Measurements from ENCODE around the gene PSME3. TPM values are rescaled to one million over a fixed set of nuclear protein-coding genes. Genes with fewer than 3 reads are reported as not detected.

The PSME3 gene
- total and polyA plus RNA-seq, 2 of the 13 experiments (the other 11 are each of a cell fraction or from before 2014, with no cell fraction given), result 66.3 to 135 TPM

DNA sequence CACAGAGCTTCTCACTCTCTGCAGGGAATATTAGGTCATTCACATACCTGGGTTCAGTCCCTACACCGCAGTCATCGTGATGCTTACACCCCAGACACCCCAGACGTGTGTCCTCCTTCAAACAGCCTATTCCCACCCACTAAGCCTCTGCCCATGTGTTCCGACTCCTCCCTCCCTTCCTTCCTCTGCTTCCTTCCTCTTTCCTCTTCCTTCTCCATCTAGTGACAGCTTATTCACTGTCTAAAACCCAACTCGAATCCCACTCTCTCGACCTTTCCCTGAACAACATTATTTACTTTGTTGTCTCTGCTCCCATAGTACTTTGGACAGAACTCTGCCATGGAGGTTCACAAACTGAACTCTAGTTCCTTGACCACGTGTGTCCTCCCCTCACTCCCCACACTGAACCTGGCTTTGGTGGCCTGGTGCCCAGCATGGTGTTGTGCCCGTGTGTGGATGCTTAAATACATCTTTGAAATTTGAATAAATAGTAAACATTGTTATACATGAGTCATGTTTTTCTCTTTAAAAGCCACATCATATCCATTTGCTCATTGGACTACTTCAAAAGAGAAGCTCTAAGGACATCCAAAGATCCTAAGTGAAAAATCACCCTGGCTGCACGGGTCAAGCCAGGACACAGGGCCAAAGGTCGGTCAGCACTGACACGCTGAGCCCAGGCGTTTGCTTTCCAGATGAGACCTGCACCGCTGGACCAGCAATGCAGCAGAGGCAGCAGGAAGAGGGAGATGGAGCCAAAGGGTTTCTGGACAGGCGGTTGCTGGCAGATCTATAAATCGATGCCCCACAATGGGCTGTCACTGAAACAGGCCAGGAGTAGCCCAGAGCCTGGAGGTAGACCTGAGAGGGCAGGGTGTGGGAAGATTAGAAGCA lies 53.3 kb downstream of the PSME3 start (continued):
- TF ChIP-seq, protein P1, sequence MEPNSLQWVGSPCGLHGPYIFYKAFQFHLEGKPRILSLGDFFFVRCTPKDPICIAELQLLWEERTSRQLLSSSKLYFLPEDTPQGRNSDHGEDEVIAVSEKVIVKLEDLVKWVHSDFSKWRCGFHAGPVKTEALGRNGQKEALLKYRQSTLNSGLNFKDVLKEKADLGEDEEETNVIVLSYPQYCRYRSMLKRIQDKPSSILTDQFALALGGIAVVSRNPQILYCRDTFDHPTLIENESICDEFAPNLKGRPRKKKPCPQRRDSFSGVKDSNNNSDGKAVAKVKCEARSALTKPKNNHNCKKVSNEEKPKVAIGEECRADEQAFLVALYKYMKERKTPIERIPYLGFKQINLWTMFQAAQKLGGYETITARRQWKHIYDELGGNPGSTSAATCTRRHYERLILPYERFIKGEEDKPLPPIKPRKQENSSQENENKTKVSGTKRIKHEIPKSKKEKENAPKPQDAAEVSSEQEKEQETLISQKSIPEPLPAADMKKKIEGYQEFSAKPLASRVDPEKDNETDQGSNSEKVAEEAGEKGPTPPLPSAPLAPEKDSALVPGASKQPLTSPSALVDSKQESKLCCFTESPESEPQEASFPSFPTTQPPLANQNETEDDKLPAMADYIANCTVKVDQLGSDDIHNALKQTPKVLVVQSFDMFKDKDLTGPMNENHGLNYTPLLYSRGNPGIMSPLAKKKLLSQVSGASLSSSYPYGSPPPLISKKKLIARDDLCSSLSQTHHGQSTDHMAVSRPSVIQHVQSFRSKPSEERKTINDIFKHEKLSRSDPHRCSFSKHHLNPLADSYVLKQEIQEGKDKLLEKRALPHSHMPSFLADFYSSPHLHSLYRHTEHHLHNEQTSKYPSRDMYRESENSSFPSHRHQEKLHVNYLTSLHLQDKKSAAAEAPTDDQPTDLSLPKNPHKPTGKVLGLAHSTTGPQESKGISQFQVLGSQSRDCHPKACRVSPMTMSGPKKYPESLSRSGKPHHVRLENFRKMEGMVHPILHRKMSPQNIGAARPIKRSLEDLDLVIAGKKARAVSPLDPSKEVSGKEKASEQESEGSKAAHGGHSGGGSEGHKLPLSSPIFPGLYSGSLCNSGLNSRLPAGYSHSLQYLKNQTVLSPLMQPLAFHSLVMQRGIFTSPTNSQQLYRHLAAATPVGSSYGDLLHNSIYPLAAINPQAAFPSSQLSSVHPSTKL (CRISPR knock-in tag; IDR thresholded peaks at IDR 0.05), result peak; percentile 85
- TF ChIP-seq YY1 (IDR thresholded peaks at IDR 0.05; ENCODE audit: insufficient read depth, insufficient replicate concordance, low read depth, low read length), result no peak
- TF ChIP-seq HMG20B (CRISPR knock-in tag; conservative IDR thresholded peaks at IDR 0.05), result no peak
- TF ChIP-seq SMYD3 (CRISPR knock-in tag; IDR thresholded peaks at IDR 0.05), result no peak
- TF ChIP-seq CENPT (CRISPR knock-in tag; IDR thresholded peaks at IDR 0.05; ENCODE audit: low read depth), result no peak
- TF ChIP-seq, protein P2, sequence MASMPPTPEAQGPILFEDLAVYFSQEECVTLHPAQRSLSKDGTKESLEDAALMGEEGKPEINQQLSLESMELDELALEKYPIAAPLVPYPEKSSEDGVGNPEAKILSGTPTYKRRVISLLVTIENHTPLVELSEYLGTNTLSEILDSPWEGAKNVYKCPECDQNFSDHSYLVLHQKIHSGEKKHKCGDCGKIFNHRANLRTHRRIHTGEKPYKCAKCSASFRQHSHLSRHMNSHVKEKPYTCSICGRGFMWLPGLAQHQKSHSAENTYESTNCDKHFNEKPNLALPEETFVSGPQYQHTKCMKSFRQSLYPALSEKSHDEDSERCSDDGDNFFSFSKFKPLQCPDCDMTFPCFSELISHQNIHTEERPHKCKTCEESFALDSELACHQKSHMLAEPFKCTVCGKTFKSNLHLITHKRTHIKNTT (CRISPR knock-in tag; IDR thresholded peaks at IDR 0.05), result no peak
- TF ChIP-seq, protein P3, sequence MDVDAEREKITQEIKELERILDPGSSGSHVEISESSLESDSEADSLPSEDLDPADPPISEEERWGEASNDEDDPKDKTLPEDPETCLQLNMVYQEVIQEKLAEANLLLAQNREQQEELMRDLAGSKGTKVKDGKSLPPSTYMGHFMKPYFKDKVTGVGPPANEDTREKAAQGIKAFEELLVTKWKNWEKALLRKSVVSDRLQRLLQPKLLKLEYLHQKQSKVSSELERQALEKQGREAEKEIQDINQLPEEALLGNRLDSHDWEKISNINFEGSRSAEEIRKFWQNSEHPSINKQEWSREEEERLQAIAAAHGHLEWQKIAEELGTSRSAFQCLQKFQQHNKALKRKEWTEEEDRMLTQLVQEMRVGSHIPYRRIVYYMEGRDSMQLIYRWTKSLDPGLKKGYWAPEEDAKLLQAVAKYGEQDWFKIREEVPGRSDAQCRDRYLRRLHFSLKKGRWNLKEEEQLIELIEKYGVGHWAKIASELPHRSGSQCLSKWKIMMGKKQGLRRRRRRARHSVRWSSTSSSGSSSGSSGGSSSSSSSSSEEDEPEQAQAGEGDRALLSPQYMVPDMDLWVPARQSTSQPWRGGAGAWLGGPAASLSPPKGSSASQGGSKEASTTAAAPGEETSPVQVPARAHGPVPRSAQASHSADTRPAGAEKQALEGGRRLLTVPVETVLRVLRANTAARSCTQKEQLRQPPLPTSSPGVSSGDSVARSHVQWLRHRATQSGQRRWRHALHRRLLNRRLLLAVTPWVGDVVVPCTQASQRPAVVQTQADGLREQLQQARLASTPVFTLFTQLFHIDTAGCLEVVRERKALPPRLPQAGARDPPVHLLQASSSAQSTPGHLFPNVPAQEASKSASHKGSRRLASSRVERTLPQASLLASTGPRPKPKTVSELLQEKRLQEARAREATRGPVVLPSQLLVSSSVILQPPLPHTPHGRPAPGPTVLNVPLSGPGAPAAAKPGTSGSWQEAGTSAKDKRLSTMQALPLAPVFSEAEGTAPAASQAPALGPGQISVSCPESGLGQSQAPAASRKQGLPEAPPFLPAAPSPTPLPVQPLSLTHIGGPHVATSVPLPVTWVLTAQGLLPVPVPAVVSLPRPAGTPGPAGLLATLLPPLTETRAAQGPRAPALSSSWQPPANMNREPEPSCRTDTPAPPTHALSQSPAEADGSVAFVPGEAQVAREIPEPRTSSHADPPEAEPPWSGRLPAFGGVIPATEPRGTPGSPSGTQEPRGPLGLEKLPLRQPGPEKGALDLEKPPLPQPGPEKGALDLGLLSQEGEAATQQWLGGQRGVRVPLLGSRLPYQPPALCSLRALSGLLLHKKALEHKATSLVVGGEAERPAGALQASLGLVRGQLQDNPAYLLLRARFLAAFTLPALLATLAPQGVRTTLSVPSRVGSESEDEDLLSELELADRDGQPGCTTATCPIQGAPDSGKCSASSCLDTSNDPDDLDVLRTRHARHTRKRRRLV (CRISPR knock-in tag; IDR thresholded peaks at IDR 0.05), result no peak; the same call in 1 of the 2 replicates
- TF ChIP-seq, protein P4, sequence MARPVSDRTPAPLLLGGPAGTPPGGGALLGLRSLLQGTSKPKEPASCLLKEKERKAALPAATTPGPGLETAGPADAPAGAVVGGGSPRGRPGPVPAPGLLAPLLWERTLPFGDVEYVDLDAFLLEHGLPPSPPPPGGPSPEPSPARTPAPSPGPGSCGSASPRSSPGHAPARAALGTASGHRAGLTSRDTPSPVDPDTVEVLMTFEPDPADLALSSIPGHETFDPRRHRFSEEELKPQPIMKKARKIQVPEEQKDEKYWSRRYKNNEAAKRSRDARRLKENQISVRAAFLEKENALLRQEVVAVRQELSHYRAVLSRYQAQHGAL (CRISPR knock-in tag; IDR thresholded peaks at IDR 0.05; ENCODE audit: not compliant biosample characterization), result no peak
- TF ChIP-seq, protein P5, sequence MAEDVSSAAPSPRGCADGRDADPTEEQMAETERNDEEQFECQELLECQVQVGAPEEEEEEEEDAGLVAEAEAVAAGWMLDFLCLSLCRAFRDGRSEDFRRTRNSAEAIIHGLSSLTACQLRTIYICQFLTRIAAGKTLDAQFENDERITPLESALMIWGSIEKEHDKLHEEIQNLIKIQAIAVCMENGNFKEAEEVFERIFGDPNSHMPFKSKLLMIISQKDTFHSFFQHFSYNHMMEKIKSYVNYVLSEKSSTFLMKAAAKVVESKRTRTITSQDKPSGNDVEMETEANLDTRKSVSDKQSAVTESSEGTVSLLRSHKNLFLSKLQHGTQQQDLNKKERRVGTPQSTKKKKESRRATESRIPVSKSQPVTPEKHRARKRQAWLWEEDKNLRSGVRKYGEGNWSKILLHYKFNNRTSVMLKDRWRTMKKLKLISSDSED (CRISPR knock-in tag; IDR thresholded peaks at IDR 0.05), result no peak
- TF ChIP-seq, protein P6, sequence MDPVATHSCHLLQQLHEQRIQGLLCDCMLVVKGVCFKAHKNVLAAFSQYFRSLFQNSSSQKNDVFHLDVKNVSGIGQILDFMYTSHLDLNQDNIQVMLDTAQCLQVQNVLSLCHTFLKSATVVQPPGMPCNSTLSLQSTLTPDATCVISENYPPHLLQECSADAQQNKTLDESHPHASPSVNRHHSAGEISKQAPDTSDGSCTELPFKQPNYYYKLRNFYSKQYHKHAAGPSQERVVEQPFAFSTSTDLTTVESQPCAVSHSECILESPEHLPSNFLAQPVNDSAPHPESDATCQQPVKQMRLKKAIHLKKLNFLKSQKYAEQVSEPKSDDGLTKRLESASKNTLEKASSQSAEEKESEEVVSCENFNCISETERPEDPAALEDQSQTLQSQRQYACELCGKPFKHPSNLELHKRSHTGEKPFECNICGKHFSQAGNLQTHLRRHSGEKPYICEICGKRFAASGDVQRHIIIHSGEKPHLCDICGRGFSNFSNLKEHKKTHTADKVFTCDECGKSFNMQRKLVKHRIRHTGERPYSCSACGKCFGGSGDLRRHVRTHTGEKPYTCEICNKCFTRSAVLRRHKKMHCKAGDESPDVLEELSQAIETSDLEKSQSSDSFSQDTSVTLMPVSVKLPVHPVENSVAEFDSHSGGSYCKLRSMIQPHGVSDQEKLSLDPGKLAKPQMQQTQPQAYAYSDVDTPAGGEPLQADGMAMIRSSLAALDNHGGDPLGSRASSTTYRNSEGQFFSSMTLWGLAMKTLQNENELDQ (CRISPR knock-in tag; IDR thresholded peaks at IDR 0.05; ENCODE audit: borderline replicate concordance), result no peak
- TF ChIP-seq AHR (CRISPR knock-in tag; IDR thresholded peaks at IDR 0.05), result no peak; the same call in 1 of the 2 replicates
- no peak for TF ChIP-seq ZNF660 (CRISPR knock-in tag; IDR thresholded peaks at IDR 0.05; ENCODE audit: borderline replicate concordance, low read depth)

Data from HepG2 (cell line).